Panc1 (cell line): Measurements from ENCODE around the gene RFC1. TPM values are rescaled to one million over a fixed set of nuclear protein-coding genes. Genes with fewer than 3 reads are reported as not detected.

ENCODE experiments used
- ATAC-seq: fragments of 200-7000 bp; cut with Tn5 transposase; 2 replicates; pipeline ENCODE4 v1.9.1; 2020; ENCODE audit warnings: mild to moderate bottlenecking, moderate library complexity
- BruUV-seq: library from RNA; stranded (reverse); fragments of 400-500 nt; replicated peaks from 2 replicates; lab custom pipeline; 2021; lab: Mats Ljungman, UMichigan
- CTCF ChIA-PET: fragments of 300-600 bp; sonication (Branson Sonifier 250); formaldehyde crosslinking; loops from one replicate; lab custom pipeline; 2022; ENCODE audit warnings: antibody characterized with exemption; lab: Charles Lee
- POLR2A ChIA-PET: fragments of 300-600 bp; sonication (Branson Sonifier 250); formaldehyde crosslinking; loops from one replicate; lab custom pipeline; 2022; ENCODE audit warnings: antibody characterized with exemption; lab: Charles Lee
- DNase-seq: peaks from one replicate; pipeline ENCODE4 v3.0.0-alpha.2; 2010; ENCODE audit warnings: low read depth, low spot score
- H3K27ac ChIP-seq: 2 replicates; pipeline ENCODE4 v1.5.1; 2011; ENCODE audit warnings: mild to moderate bottlenecking, low read length, inconsistent platforms
- H3K27me3 ChIP-seq: fragments of 200-500 bp; sonication (Bioruptor generic); 2 replicates; pipeline ENCODE4 v1.6.0; 2014; ENCODE audit warnings: low read length, inconsistent platforms; ENCODE audit not compliant: control insufficient read depth, insufficient read depth
- H3K36me3 ChIP-seq: fragments of 200-500 bp; sonication (Bioruptor generic); 2 replicates; pipeline ENCODE4 v1.5.1; 2014; ENCODE audit warnings: inconsistent platforms, mild to moderate bottlenecking, low read length, moderate library complexity; ENCODE audit not compliant: control insufficient read depth, insufficient read depth
- H3K4me1 ChIP-seq: 2 replicates; pipeline ENCODE4 v1.5.1; 2011; ENCODE audit warnings: inconsistent platforms, mild to moderate bottlenecking, low read length, moderate library complexity; ENCODE audit not compliant: control insufficient read depth, insufficient read depth
- H3K4me3 ChIP-seq, 2 experiments: 2 replicates each; pipeline ENCODE4 v1.5.1; 2011 to 2012; ENCODE audit warnings: low read depth in 2 of 2, low read length in 2 of 2, mild to moderate bottlenecking in 2 of 2, inconsistent platforms in 1 of 2, moderate library complexity in 1 of 2
- H3K9me3 ChIP-seq: fragments of 200-500 bp; sonication (Bioruptor generic); 2 replicates; pipeline ENCODE4 v1.5.1; 2014; ENCODE audit warnings: low read depth, mild to moderate bottlenecking, inconsistent platforms, low read length, moderate library complexity; ENCODE audit not compliant: control insufficient read depth, insufficient read depth
- POLR2AphosphoS5 ChIP-seq: IDR thresholded peaks from 2 replicates; pipeline ENCODE4 v1.6.1; 2012; ENCODE audit warnings: mild to moderate bottlenecking, low read depth, low read length, moderate library complexity
- SIN3A ChIP-seq: IDR thresholded peaks from 2 replicates; pipeline ENCODE4 v1.6.1; 2012; ENCODE audit warnings: low read depth, mild to moderate bottlenecking, low read length, moderate library complexity, borderline replicate concordance; ENCODE audit not compliant: insufficient read depth
- TCF7L2 ChIP-seq: IDR thresholded peaks from 2 replicates; pipeline ENCODE4 v1.6.1; 2011; ENCODE audit warnings: mild to moderate bottlenecking, low read depth, low read length, inconsistent platforms
- in situ Hi-C: cut with HindIII; loops from 2 replicates; pipeline ENCODE4 v1.10.0; 2016; ENCODE audit warnings: low sequenced_read_pairs, low pct_unique_long_range_greater_than_20kb
- intact Hi-C: fragments of 100-400 bp; cut with micrococcal nuclease; formaldehyde crosslinking; loops from one replicate; pipeline ENCODE4 v1.10.0; 2022; ENCODE audit not compliant: unreplicated experiment
- total RNA-seq: library from RNA; stranded (reverse); gene quantifications from one replicate; pipeline ENCODE4 v1.2.1, GENCODE V29; 2021; ENCODE audit not compliant: unreplicated experiment
- TF ChIP-seq, protein P1 (sequence below): fragments of 450-650 bp; IDR thresholded peaks from 2 replicates; pipeline ENCODE4 v1.5.1; 2017; ENCODE audit warnings: mild to moderate bottlenecking
- TF ChIP-seq, protein P2 (sequence below), 2 experiments: IDR thresholded peaks; 2 replicates each; pipeline ENCODE4 v1.6.1; 2011 to 2012; ENCODE audit warnings: low read depth in 2 of 2, control low read depth in 1 of 2, low read length in 1 of 2, mild to moderate bottlenecking in 1 of 2, moderate library complexity in 1 of 2; ENCODE audit not compliant: insufficient read depth in 1 of 2

Gene RFC1
- total RNA-seq, 1 experiment from 2014 or later: 34.4 TPM

DNA sequence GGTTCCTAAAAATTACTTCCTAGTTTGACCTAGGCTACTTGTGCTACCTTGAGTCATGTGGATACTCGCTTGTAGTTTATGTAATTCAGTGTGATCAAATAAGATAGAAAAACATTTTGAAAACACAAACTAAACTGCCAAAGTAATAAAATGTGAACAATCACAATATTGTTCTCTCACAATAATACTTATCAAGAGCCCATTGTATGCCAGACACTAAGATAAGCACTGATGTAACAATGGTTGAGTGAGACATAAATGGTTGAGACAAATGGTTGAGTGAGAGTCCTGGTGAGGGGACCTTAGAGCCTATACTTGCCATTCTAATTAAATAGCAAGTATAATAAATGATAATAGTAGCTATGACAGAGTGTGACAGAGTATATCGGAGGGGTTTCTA, 41.7 kb downstream of the RFC1 start:
- H3K4me3 ChIP-seq: no peak overlapping the region
- no peaks in the 10 kb centered on the region for H3K27me3 ChIP-seq
- DNase-seq (no peak), ATAC-seq (no peak)
- no peaks in the 10 kb centered on the region; the same call in 1 of the 2 replicates for H3K4me1 ChIP-seq
- POLR2A ChIA-PET: no interaction called here
- no TSS peak for BruUV-seq
- no peaks in the 10 kb centered on the region; the same call in 1 of the 2 replicates for H3K36me3 ChIP-seq
- no peaks in the 10 kb centered on the region for H3K9me3 ChIP-seq
- no peak for TF ChIP-seq POLR2AphosphoS5
- intact Hi-C loops: no loop called here
- in situ Hi-C loops: no loop called here
- CTCF ChIA-PET: no interaction called here
- H3K27ac ChIP-seq: no peak overlapping the region

DNA sequence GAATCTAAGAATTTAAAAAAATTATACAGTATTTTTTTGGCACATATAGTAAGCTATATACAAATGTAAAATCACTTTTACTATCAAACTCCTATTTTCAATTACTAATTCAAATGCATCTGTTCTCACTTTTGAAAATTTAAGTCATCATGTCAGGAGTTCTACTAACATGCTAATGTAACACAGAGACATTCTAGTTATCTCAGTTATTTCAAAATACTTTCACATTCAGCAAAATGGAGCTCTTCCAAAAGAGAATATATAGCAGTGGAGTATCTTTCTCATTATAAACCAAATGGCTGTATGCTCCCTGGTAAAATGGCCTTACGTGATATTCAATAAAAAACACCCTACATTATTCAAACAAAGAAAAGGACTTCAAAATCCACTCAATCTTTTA, 42.3 kb downstream of the RFC1 start:
- Histone ChIP-seq H3K4me3 (no peak overlapping the region), H3K4me1 (no peaks in the 10 kb centered on the region; the same call in 1 of the 2 replicates), H3K27ac (no peak overlapping the region), H3K27me3 (no peaks in the 10 kb centered on the region), H3K9me3 (no peaks in the 10 kb centered on the region), H3K36me3 (no peaks in the 10 kb centered on the region; the same call in 1 of the 2 replicates)
- no peak for ATAC-seq
- TF ChIP-seq POLR2AphosphoS5 (no peak), TCF7L2 (no peak), SIN3A (no peak)
- TF ChIP-seq, protein P1, sequence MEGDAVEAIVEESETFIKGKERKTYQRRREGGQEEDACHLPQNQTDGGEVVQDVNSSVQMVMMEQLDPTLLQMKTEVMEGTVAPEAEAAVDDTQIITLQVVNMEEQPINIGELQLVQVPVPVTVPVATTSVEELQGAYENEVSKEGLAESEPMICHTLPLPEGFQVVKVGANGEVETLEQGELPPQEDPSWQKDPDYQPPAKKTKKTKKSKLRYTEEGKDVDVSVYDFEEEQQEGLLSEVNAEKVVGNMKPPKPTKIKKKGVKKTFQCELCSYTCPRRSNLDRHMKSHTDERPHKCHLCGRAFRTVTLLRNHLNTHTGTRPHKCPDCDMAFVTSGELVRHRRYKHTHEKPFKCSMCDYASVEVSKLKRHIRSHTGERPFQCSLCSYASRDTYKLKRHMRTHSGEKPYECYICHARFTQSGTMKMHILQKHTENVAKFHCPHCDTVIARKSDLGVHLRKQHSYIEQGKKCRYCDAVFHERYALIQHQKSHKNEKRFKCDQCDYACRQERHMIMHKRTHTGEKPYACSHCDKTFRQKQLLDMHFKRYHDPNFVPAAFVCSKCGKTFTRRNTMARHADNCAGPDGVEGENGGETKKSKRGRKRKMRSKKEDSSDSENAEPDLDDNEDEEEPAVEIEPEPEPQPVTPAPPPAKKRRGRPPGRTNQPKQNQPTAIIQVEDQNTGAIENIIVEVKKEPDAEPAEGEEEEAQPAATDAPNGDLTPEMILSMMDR: no peak
- TF ChIP-seq, protein P2, sequence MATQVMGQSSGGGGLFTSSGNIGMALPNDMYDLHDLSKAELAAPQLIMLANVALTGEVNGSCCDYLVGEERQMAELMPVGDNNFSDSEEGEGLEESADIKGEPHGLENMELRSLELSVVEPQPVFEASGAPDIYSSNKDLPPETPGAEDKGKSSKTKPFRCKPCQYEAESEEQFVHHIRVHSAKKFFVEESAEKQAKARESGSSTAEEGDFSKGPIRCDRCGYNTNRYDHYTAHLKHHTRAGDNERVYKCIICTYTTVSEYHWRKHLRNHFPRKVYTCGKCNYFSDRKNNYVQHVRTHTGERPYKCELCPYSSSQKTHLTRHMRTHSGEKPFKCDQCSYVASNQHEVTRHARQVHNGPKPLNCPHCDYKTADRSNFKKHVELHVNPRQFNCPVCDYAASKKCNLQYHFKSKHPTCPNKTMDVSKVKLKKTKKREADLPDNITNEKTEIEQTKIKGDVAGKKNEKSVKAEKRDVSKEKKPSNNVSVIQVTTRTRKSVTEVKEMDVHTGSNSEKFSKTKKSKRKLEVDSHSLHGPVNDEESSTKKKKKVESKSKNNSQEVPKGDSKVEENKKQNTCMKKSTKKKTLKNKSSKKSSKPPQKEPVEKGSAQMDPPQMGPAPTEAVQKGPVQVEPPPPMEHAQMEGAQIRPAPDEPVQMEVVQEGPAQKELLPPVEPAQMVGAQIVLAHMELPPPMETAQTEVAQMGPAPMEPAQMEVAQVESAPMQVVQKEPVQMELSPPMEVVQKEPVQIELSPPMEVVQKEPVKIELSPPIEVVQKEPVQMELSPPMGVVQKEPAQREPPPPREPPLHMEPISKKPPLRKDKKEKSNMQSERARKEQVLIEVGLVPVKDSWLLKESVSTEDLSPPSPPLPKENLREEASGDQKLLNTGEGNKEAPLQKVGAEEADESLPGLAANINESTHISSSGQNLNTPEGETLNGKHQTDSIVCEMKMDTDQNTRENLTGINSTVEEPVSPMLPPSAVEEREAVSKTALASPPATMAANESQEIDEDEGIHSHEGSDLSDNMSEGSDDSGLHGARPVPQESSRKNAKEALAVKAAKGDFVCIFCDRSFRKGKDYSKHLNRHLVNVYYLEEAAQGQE (IDR thresholded peaks at IDR 0.05; ENCODE audit: insufficient read depth in 1 of 2, low read depth in 2 of 2, low read length in 1 of 2): no peak
- in situ Hi-C loops (no loop called here), intact Hi-C loops (no loop called here)
- DNase-seq: no peak
- ChIA-PET CTCF (no interaction called here), POLR2A (no interaction called here)
- no TSS peak for BruUV-seq

DNA sequence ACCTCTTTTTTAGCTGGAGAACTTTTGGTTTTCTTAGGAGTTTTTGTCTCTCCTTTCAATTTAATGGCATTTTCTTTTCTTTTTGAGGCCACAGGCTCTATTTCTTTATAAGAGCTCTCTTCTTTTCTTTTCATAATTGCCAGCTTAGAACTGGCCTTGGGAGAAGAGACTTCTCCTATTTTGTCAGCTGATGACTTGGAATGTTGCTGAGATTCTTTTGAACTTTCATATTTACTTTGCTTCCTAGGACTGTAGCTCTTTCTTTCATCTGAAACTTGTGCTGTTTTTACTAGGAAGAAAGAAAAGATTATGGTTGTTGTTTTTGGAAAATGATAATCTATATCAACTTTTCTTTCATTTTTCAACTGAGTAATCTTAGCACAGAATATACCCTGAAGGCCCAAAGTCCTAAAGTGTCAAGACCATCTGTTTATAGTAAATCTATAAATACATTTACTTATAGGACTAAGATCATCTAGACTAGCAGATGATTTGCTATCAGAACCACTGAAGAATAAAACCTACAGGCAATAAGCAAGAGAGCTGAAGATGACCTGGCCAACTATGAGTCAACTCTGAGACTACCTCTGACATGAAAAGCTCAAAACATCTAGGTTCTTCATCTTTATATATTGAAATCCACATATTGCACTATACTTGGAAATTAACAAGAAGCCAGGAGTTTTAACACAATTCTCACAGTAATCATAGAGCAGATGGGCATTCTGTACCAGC, 45.6 kb downstream of the RFC1 start:
- H3K27ac ChIP-seq: no peak overlapping the region
- CTCF ChIA-PET: no interaction called here
- in situ Hi-C loops: no loop called here
- no peak for TF ChIP-seq TCF7L2
- TF ChIP-seq POLR2AphosphoS5: no peak
- TF ChIP-seq, protein P1: no peak
- TF ChIP-seq, protein P2 (IDR thresholded peaks at IDR 0.05; ENCODE audit: insufficient read depth in 1 of 2, low read depth in 2 of 2, low read length in 1 of 2): no peak
- intact Hi-C loops: no loop called here
- no peak overlapping the region for H3K4me3 ChIP-seq
- no peaks in the 10 kb centered on the region for H3K27me3 ChIP-seq
- DNase-seq: no peak
- H3K9me3 ChIP-seq: no peaks in the 10 kb centered on the region
- no peaks in the 10 kb centered on the region; the same call in 1 of the 2 replicates for H3K36me3 ChIP-seq
- H3K4me1 ChIP-seq: no peaks in the 10 kb centered on the region; the same call in 1 of the 2 replicates
- POLR2A ChIA-PET: no interaction called here
- ATAC-seq: no peak
- BruUV-seq: no TSS peak
